ENCODE measurements around the gene PPP4R1. TPM values are rescaled to one million over a fixed set of nuclear protein-coding genes. Genes with fewer than 3 reads are reported as not detected.

PPP4R1 gene
- polyA plus RNA-seq, 1 donor from 2014 or later = 12.6 TPM

- Mint-ChIP-seq H3K4me3 (no peak overlapping the region), H3K4me1 (peaks cover 2 to 3% (median 3%) of the 10 kb centered on the region in 3 donors), H3K9me3 (no peaks in the 10 kb centered on the region), H3K27me3 (no peaks in the 10 kb centered on the region), H3K36me3 (peaks cover 13% of the 10 kb centered on the region), H3K27ac (no peak overlapping the region)
Measured at GRCh38 chr18:9587924-9588323, 26.4 kb downstream of the PPP4R1 start.

GRCh38 chr18:9586814-9587213 lies 27.5 kb downstream of the PPP4R1 start:
- no peaks in the 10 kb centered on the region for H3K27me3 Mint-ChIP-seq
- H3K9me3 Mint-ChIP-seq = peaks cover 2 to 4% (median 3%) of the 10 kb centered on the region in 3 donors
- H3K27ac Mint-ChIP-seq = no peak overlapping the region
- H3K4me1 Mint-ChIP-seq = peaks cover 0 to 3% (median 2%) of the 10 kb centered on the region in 3 donors
- no peak overlapping the region for H3K4me3 Mint-ChIP-seq
- peaks cover 19% of the 10 kb centered on the region for H3K36me3 Mint-ChIP-seq

- Mint-ChIP-seq H3K27me3 (no peaks in the 10 kb centered on the region), H3K36me3 (peaks cover 25% of the 10 kb centered on the region), H3K4me1 (no peaks in the 10 kb centered on the region), H3K9me3 (peaks cover 2 to 8% (median 3%) of the 10 kb centered on the region in 3 donors), H3K4me3 (no peak overlapping the region), H3K27ac (peak overlapping the region in 1 of 3 donors; percentile 6)
Measured at GRCh38 chr18:9581667-9582066, 32.7 kb downstream of the PPP4R1 start.

- no peak overlapping the region for H3K27ac Mint-ChIP-seq
- peaks cover 17% of the 10 kb centered on the region for H3K36me3 Mint-ChIP-seq
- peaks cover 2 to 8% (median 3%) of the 10 kb centered on the region in 3 donors for H3K9me3 Mint-ChIP-seq
- H3K4me1 Mint-ChIP-seq = peaks cover 0 to 4% (median 0%) of the 10 kb centered on the region in 3 donors
- no peaks in the 10 kb centered on the region for H3K27me3 Mint-ChIP-seq
- no peak overlapping the region for H3K4me3 Mint-ChIP-seq
Measured at GRCh38 chr18:9578306-9578705, 36.1 kb downstream of the PPP4R1 start.

GRCh38 chr18:9577361-9577760 lies 37.0 kb downstream of the PPP4R1 start:
- Mint-ChIP-seq H3K27ac (no peak overlapping the region), H3K27me3 (no peaks in the 10 kb centered on the region), H3K4me1 (peaks cover 0 to 4% (median 0%) of the 10 kb centered on the region in 3 donors), H3K9me3 (peaks cover 2 to 6% (median 2%) of the 10 kb centered on the region in 3 donors), H3K36me3 (peaks cover 13% of the 10 kb centered on the region), H3K4me3 (no peak overlapping the region)

- H3K27me3 Mint-ChIP-seq = no peaks in the 10 kb centered on the region
- H3K4me1 Mint-ChIP-seq = peaks cover 0 to 4% (median 0%) of the 10 kb centered on the region in 3 donors
- no peaks in the 10 kb centered on the region for H3K9me3 Mint-ChIP-seq
- H3K27ac Mint-ChIP-seq = peak overlapping the region in 1 of 3 donors; percentile 2
- no peak overlapping the region for H3K4me3 Mint-ChIP-seq
- H3K36me3 Mint-ChIP-seq = peaks cover 2% of the 10 kb centered on the region
Measured at GRCh38 chr18:9575558-9575957, 38.8 kb downstream of the PPP4R1 start.

GRCh38 chr18:9574473-9575115 lies 39.8 kb downstream of the PPP4R1 start:
- Mint-ChIP-seq H3K9me3 (no peaks in the 10 kb centered on the region), H3K27ac (no peak overlapping the region), H3K36me3 (peaks cover 5% of the 10 kb centered on the region), H3K4me1 (peaks cover 0 to 4% (median 0%) of the 10 kb centered on the region in 3 donors), H3K4me3 (no peak overlapping the region), H3K27me3 (no peaks in the 10 kb centered on the region)

GRCh38 chr18:9571546-9571945 lies 42.8 kb downstream of the PPP4R1 start:
- no peaks in the 10 kb centered on the region for H3K27me3 Mint-ChIP-seq
- H3K36me3 Mint-ChIP-seq = peaks cover 8% of the 10 kb centered on the region
- peaks cover 0 to 4% (median 0%) of the 10 kb centered on the region in 3 donors for H3K4me1 Mint-ChIP-seq
- no peak overlapping the region for H3K27ac Mint-ChIP-seq
- no peaks in the 10 kb centered on the region for H3K9me3 Mint-ChIP-seq
- no peak overlapping the region for H3K4me3 Mint-ChIP-seq

- peaks cover 8% of the 10 kb centered on the region for H3K36me3 Mint-ChIP-seq
- no peak overlapping the region for H3K27ac Mint-ChIP-seq
- H3K4me1 Mint-ChIP-seq = no peaks in the 10 kb centered on the region
- no peak overlapping the region for H3K4me3 Mint-ChIP-seq
- no peaks in the 10 kb centered on the region for H3K9me3 Mint-ChIP-seq
- no peaks in the 10 kb centered on the region for H3K27me3 Mint-ChIP-seq
Measured at GRCh38 chr18:9570255-9570654, 44.1 kb downstream of the PPP4R1 start.

GRCh38 chr18:9569178-9569577 lies 45.2 kb downstream of the PPP4R1 start:
- no peak overlapping the region for H3K4me3 Mint-ChIP-seq
- H3K27ac Mint-ChIP-seq = no peak overlapping the region
- H3K36me3 Mint-ChIP-seq = peaks cover 8% of the 10 kb centered on the region
- no peaks in the 10 kb centered on the region for H3K27me3 Mint-ChIP-seq
- H3K9me3 Mint-ChIP-seq = no peaks in the 10 kb centered on the region
- no peaks in the 10 kb centered on the region for H3K4me1 Mint-ChIP-seq

GRCh38 chr18:9568186-9568585 lies 46.2 kb downstream of the PPP4R1 start:
- H3K27ac Mint-ChIP-seq = no peak overlapping the region
- no peak overlapping the region for H3K4me3 Mint-ChIP-seq
- peaks cover 10% of the 10 kb centered on the region for H3K36me3 Mint-ChIP-seq
- H3K9me3 Mint-ChIP-seq = no peaks in the 10 kb centered on the region
- no peaks in the 10 kb centered on the region for H3K27me3 Mint-ChIP-seq
- no peaks in the 10 kb centered on the region for H3K4me1 Mint-ChIP-seq

GRCh38 chr18:9565407-9565806 lies 49.0 kb downstream of the PPP4R1 start:
- H3K27ac Mint-ChIP-seq = no peak overlapping the region
- H3K4me1 Mint-ChIP-seq = no peaks in the 10 kb centered on the region
- no peak overlapping the region for H3K4me3 Mint-ChIP-seq
- H3K9me3 Mint-ChIP-seq = no peaks in the 10 kb centered on the region
- H3K27me3 Mint-ChIP-seq = no peaks in the 10 kb centered on the region
- H3K36me3 Mint-ChIP-seq = peaks cover 9% of the 10 kb centered on the region

- no peak overlapping the region for H3K27ac Mint-ChIP-seq
- peaks cover 3% of the 10 kb centered on the region for H3K36me3 Mint-ChIP-seq
- H3K4me1 Mint-ChIP-seq = no peaks in the 10 kb centered on the region
- no peaks in the 10 kb centered on the region for H3K27me3 Mint-ChIP-seq
- no peak overlapping the region for H3K4me3 Mint-ChIP-seq
- H3K9me3 Mint-ChIP-seq = no peaks in the 10 kb centered on the region
Measured at GRCh38 chr18:9563331-9563730, 51.0 kb downstream of the PPP4R1 start.

GRCh38 chr18:9562584-9562983 lies 51.8 kb downstream of the PPP4R1 start:
- Mint-ChIP-seq H3K27me3 (no peaks in the 10 kb centered on the region), H3K4me3 (no peak overlapping the region), H3K27ac (no peak overlapping the region), H3K9me3 (no peaks in the 10 kb centered on the region), H3K4me1 (no peaks in the 10 kb centered on the region), H3K36me3 (peaks cover 3% of the 10 kb centered on the region)

GRCh38 chr18:9561759-9562158 lies 52.6 kb downstream of the PPP4R1 start:
- Mint-ChIP-seq H3K27me3 (no peaks in the 10 kb centered on the region), H3K4me1 (no peaks in the 10 kb centered on the region), H3K36me3 (peaks cover 3% of the 10 kb centered on the region), H3K27ac (no peak overlapping the region), H3K9me3 (no peaks in the 10 kb centered on the region), H3K4me3 (no peak overlapping the region)

- H3K36me3 Mint-ChIP-seq = peaks cover 13% of the 10 kb centered on the region
- no peaks in the 10 kb centered on the region for H3K9me3 Mint-ChIP-seq
- H3K4me1 Mint-ChIP-seq = no peaks in the 10 kb centered on the region
- no peaks in the 10 kb centered on the region for H3K27me3 Mint-ChIP-seq
- H3K4me3 Mint-ChIP-seq = no peak overlapping the region
- no peak overlapping the region for H3K27ac Mint-ChIP-seq
Measured at GRCh38 chr18:9559253-9559652, 55.1 kb downstream of the PPP4R1 start.

Measured in IgD-negative memory B cell (primary cell).